ENCODE measurements around the gene AP1S2.

AP1S2 gene

DNA sequence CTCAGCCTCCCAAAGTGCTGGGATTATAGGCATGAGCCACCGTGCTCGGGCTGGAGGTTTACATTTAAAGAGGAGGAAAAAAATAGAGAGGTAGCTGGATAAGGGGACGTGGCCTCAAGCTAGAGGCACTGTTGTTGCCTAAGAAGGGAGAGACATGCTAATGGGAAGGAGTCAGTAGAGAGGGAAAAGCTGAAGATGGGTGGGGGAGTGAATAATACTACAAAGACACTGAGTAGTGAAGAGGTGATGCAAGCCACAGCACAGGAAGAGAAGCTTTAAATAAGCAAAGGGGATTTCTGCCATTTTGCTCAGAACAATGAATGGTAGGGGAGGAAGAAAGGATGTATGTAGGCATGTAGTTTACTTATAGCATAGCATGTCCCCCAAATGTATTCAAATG lies 11.5 kb upstream of the AP1S2 start:
- TF ChIP-seq ZFX (IDR thresholded peaks at IDR 0.05): no peak
- TF ChIP-seq, protein P1, sequence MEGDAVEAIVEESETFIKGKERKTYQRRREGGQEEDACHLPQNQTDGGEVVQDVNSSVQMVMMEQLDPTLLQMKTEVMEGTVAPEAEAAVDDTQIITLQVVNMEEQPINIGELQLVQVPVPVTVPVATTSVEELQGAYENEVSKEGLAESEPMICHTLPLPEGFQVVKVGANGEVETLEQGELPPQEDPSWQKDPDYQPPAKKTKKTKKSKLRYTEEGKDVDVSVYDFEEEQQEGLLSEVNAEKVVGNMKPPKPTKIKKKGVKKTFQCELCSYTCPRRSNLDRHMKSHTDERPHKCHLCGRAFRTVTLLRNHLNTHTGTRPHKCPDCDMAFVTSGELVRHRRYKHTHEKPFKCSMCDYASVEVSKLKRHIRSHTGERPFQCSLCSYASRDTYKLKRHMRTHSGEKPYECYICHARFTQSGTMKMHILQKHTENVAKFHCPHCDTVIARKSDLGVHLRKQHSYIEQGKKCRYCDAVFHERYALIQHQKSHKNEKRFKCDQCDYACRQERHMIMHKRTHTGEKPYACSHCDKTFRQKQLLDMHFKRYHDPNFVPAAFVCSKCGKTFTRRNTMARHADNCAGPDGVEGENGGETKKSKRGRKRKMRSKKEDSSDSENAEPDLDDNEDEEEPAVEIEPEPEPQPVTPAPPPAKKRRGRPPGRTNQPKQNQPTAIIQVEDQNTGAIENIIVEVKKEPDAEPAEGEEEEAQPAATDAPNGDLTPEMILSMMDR (conservative IDR thresholded peaks at IDR 0.05): no peak
- H3K27ac ChIP-seq: no peak overlapping the region

DNA sequence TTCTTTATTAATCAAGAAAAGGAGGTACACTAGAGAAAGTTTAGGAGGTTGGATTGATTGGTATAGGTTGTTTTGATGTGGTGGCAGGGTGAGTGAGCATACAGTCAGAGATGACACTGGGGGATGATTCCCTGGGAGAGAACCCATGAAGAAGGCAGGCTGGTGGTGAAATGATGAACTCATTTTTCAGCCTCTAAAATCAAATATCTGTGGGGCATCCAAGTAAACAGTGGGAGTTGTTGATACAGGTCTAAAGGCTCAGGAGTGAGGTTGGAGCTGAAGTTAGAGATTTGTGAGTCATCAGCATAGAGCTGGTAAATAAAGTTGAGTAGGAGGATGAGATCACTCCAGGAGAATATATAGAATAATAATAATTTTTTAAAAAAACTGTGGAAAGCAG lies 10.0 kb upstream of the AP1S2 start:
- TF ChIP-seq, protein P1 (conservative IDR thresholded peaks at IDR 0.05): no peak
- no peak for TF ChIP-seq ZFX (IDR thresholded peaks at IDR 0.05)

DNA sequence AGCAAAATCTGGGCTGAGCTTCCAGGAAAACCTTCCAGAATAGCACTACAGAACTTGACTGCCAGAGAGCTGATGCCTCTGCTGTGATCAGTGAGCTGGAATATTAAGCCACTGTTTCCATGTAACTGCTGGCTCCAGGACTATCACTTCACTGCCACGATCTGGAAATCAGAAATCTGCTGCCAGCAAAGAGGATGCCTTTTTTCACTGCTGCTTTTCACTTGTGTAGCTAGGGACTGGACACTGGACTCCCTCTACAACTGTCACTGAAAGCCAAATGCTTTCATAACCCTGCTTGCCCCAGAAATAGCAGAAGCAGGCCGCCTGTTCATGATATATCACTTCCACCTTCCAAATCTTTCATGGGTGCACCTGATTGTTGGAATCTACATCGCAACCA lies 9.4 kb upstream of the AP1S2 start:
- TF ChIP-seq, protein P1 (conservative IDR thresholded peaks at IDR 0.05): no peak
- no peak for TF ChIP-seq ZFX (IDR thresholded peaks at IDR 0.05)
- no peak overlapping the region for H3K27ac ChIP-seq

More for the DNA sequence above, 10.0 kb upstream of the AP1S2 start:
- H3K27ac ChIP-seq: no peak overlapping the region

DNA sequence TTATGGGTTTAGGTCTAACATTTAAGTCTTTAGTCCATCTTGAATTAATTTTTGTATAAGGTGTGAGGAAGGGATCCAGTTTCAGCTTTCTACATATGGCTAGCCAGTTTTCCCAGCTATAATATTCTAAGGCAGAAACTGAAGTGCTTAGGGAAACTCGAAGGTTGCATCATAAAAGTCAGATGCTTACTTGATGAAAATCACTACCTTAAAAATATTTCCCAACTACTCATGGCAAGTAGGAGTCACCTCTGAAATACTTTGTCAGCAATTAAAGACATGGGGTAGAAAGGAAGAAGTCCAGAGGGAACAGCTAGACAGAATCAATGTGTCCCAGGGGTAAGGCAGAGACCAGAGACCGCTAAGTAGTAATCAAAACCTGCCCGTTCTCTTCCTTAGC lies 6.3 kb upstream of the AP1S2 start:
- no peak for TF ChIP-seq ZFX (IDR thresholded peaks at IDR 0.05)
- TF ChIP-seq, protein P1 (conservative IDR thresholded peaks at IDR 0.05): no peak
- H3K27ac ChIP-seq: no peak overlapping the region

DNA sequence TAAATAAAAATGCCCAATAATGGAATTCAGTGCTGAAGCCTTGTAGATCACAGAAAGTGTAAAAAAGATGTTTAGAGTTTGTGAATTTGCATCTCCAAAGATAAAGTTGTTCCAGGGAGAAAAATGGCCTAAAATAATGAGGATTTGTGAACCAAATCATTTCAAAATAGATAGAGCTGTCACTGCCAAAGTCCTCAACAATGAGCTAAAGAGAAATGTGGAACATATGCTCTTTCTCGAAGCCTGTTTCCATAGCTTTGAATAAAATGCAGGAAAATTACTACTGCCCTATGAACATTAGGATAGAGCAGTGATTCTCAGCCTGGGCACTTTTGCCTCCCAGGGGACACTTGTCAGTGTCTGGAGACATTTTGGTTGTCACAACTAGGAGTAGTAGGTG lies 3.4 kb upstream of the AP1S2 start:
- TF ChIP-seq, protein P1 (conservative IDR thresholded peaks at IDR 0.05): no peak
- TF ChIP-seq ZFX (IDR thresholded peaks at IDR 0.05): no peak
- H3K27ac ChIP-seq: no peak overlapping the region

DNA sequence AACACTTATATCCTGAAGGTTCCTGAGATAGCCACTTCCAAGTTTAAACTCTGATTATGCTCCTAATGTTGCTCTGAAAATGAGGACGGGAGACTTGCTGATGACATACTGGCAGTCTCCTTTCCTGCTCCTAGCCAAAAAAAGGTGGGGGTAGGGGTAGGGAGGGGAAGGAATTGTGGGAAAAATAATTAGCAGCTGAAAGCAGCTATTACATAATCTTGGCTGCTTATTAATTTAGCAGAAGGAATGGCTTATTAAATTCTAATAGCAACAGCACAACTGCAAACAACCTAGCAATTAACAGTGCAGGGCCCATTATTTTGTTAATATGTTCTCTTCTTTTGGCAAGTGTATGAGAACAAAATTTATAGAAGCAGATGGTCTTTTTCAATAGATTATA lies 2.0 kb upstream of the AP1S2 start:
- no peak for TF ChIP-seq ZFX (IDR thresholded peaks at IDR 0.05)
- TF ChIP-seq, protein P1 (conservative IDR thresholded peaks at IDR 0.05): no peak
- no peak overlapping the region for H3K27ac ChIP-seq

DNA sequence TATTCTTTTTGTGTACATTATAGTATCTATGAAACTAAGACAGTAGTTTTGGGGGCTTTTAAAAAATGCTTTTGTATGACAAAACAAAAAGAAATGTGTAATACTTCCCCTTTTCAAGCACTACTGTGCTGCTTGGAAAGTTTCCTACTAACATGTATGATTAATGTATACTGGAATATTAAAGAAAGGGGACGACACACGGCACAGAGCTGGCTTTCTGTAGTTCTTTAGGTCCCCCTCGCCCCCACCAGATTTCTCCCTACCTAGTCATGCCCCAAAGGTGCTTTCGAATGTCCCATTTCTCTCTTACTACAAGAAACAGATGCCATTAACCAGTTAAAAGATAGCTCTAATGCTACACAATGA lies 1.6 kb upstream of the AP1S2 start:
- TF ChIP-seq, protein P1 (conservative IDR thresholded peaks at IDR 0.05): no peak
- no peak for TF ChIP-seq ZFX (IDR thresholded peaks at IDR 0.05)
- H3K27ac ChIP-seq: no peak overlapping the region
